Measurements from ENCODE around the gene SLC19A1. TPM values are rescaled to one million over a fixed set of nuclear protein-coding genes. Genes with fewer than 3 reads are reported as not detected.

The SLC19A1 gene
- total and polyA plus RNA-seq, 7 donors = 1.4 to 3.8 (median 2.3) TPM

DNA sequence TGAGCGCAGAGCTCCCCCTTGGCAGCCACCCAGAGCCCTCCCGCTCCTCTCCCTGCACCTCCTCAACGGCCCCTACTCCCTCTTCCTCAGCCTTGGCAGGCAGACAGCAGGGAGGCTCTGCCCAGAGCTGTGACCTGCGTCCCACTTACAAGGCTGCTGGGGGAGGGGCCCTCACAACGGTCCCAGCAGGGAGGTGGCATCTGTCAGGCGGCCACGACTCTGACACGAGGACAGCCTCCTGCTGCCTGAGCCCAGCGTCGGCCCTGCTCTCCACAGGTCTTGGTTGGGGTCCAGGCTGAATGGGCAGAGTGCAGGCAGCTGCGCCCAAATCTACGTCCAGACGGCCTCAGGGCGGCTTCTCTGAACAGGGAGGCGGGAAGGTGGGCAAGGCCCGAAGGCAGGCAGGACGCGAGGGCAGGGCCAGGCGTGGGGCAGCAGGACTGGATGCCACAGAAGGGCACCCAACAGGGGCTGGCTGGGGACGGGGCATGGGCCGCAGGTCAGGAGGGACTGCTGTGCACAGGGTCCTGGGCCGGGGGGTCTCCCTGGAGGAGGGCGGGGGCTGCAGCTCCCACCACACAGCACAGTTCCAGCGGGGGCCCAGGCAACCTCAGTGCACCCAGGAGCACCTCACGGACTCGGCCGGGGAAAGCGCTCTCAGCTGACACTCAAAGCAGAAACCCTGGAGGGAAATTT lies 7.5 kb downstream of the SLC19A1 start:
- peak; percentile 71 to 90 (median 79) for ATAC-seq
- Histone ChIP-seq H3K9me3 (no peaks in the 10 kb centered on the region), H3K27me3 (ENCODE audit: insufficient read depth in 3 of 3, low read length in 2 of 3) (no peaks in the 10 kb centered on the region), H3K36me3 (ENCODE audit: insufficient read depth in 1 of 2, low read depth in 1 of 2) (no peaks in the 10 kb centered on the region), H3K27ac (no peak overlapping the region), H3K4me1 (peaks cover 9% of the 10 kb centered on the region), H3K4me3 (no peak overlapping the region)
- 55 to 67% (median 61%) methylated on average over 27 to 28 of the region's 28 CpGs for WGBS, 3 donors
- TF ChIP-seq, protein P1, sequence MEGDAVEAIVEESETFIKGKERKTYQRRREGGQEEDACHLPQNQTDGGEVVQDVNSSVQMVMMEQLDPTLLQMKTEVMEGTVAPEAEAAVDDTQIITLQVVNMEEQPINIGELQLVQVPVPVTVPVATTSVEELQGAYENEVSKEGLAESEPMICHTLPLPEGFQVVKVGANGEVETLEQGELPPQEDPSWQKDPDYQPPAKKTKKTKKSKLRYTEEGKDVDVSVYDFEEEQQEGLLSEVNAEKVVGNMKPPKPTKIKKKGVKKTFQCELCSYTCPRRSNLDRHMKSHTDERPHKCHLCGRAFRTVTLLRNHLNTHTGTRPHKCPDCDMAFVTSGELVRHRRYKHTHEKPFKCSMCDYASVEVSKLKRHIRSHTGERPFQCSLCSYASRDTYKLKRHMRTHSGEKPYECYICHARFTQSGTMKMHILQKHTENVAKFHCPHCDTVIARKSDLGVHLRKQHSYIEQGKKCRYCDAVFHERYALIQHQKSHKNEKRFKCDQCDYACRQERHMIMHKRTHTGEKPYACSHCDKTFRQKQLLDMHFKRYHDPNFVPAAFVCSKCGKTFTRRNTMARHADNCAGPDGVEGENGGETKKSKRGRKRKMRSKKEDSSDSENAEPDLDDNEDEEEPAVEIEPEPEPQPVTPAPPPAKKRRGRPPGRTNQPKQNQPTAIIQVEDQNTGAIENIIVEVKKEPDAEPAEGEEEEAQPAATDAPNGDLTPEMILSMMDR (IDR thresholded peaks at IDR 0.05) = no peak
- peak; percentile 46 to 62 for DNase-seq
- intact Hi-C loops (cut with DNase I) = no loop called here

DNA sequence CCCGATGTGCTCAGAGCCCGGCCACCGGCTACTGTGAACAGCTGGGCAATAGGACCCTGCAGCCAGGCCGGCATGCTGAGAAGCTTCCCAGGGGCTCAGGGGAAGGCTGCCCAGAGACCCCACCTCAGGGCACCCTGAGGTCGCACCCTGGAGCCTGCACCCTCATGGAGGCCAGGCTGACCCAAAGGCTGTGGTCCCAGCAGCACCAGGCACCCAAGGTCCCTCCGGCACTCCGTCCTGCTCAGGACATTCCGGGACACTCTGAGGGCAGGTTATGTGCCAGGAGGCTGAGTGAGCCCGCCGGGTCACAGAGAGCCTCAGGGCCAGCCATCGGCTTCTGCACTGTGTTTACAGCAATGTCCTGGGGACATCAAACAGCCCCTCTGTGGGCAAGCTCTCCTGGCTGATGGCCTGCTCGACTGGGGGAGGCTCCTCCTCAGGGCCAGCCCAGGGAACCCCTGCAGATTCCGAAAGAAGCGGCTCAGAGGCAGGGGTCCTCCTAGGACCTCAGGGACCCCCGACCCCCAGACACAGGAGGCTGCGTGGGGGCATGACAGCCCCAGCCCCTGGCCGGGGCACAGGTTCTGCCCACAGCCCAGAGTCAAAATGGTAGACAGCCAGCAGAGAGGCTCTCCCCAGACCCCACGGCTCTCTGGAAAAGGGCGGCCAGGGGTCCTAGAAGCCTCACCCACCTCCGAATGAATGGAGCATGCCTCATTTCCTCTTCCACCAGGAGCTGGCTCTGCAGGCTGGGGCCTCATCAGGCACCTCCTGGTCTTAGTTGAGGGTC lies 8.2 kb downstream of the SLC19A1 start:
- H3K4me3 ChIP-seq = no peak overlapping the region
- no peaks in the 10 kb centered on the region for H3K27me3 ChIP-seq (ENCODE audit: insufficient read depth in 3 of 3, low read length in 2 of 3)
- no peaks in the 10 kb centered on the region for H3K36me3 ChIP-seq (ENCODE audit: insufficient read depth in 1 of 2, low read depth in 1 of 2)
- intact Hi-C loops (cut with DNase I) = no loop called here
- ATAC-seq (peak; percentile 17 to 65 (median 57)), DNase-seq (peak; percentile 15 to 45)
- H3K4me1 ChIP-seq = peaks cover 9% of the 10 kb centered on the region
- TF ChIP-seq, protein P1 (IDR thresholded peaks at IDR 0.05) = no peak
- 52 to 65% (median 58%) methylated on average over 20 of the region's 20 CpGs for WGBS, 3 donors
- H3K27ac ChIP-seq = no peak overlapping the region
- no peaks in the 10 kb centered on the region for H3K9me3 ChIP-seq

DNA sequence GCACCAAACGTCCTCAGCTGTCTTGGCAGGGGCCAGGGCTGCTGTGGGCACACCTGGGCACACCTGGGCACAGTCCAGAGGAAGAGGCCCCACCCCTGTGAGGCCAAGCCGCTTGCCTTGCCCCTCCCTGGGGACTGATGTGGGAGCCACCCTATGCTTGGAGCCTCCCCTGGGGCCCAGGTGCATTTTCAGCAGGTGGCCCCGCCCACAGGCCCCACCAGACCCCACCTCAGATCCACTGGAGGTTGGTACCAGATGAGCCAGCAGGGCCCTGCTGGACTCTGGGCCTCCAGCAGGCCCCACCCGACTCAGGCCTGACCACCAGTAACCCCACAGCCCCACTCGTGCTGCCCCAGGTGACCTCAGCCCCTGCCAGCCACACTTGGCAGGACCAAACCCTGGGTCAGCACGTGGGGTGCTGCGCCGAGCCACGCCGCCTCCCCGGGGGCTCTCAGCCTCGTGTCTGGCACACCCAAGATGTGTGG lies 8.8 kb downstream of the SLC19A1 start:
- no peaks in the 10 kb centered on the region for H3K27me3 ChIP-seq (ENCODE audit: insufficient read depth in 3 of 3, low read length in 2 of 3)
- intact Hi-C loops (cut with DNase I) = no loop called here
- TF ChIP-seq, protein P1 (IDR thresholded peaks at IDR 0.05) = no peak
- peak in 2 of 4 donors; percentile 8 to 31 for ATAC-seq
- H3K9me3 ChIP-seq = no peaks in the 10 kb centered on the region
- H3K4me3 ChIP-seq = no peak overlapping the region
- DNase-seq = peak; percentile 16 to 42
- 57 to 72% (median 62%) methylated on average over 12 of the region's 12 CpGs for WGBS, 3 donors
- no peak overlapping the region for H3K27ac ChIP-seq
- no peaks in the 10 kb centered on the region for H3K36me3 ChIP-seq (ENCODE audit: insufficient read depth in 1 of 2, low read depth in 1 of 2)
- H3K4me1 ChIP-seq = peaks cover 9% of the 10 kb centered on the region

DNA sequence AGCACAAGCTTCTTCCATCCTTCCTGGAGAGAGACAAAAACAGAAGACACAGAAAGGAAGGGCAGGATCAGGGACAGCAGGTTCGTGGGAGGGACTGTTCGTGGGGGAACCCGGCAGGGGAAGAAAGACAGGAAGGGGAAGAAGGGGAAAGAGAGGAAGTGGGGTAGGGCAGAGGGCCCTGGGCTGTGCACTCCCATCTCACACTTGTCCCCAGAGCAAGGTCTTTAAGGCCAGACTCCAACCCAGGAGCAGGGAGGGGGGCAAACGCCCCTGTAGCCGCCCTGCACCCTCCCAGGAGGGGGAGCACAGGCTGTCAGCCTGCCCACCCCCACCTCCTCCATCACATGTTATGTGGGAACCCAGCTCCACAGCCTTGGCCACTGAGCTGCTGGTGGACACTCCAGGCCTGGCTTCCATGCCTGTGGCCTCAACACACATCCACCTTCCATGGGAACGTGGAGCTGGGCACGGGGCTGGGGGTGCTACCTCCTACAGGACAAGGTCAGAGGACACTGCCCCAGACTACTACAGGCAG lies 9.3 kb downstream of the SLC19A1 start:
- Histone ChIP-seq H3K4me3 (no peak overlapping the region), H3K27me3 (ENCODE audit: insufficient read depth in 3 of 3, low read length in 2 of 3) (no peaks in the 10 kb centered on the region), H3K9me3 (no peaks in the 10 kb centered on the region), H3K4me1 (peaks cover 9% of the 10 kb centered on the region), H3K27ac (no peak overlapping the region), H3K36me3 (ENCODE audit: insufficient read depth in 1 of 2, low read depth in 1 of 2) (no peaks in the 10 kb centered on the region)
- 72 to 75% (median 73%) methylated on average over 6 to 7 of the region's 7 CpGs for WGBS, 3 donors
- TF ChIP-seq, protein P1 (IDR thresholded peaks at IDR 0.05) = no peak
- ATAC-seq = no peak
- intact Hi-C loops (cut with DNase I) = no loop called here
- peak; percentile 7 to 26 for DNase-seq
